ENCODE data around the gene ST3GAL4.

The ST3GAL4 gene

GRCh38 chr11:126408901-126409619, 53.6 kb downstream of the ST3GAL4 start:
- TF ChIP-seq CTCF (IDR thresholded peaks at IDR 0.05; ENCODE audit: low read depth, low read length), result no peak
- Histone ChIP-seq H3K4me3 (ENCODE audit: low read depth, low read length) (no peak overlapping the region), H3K4me1 (no peaks in the 10 kb centered on the region), H3K9me3 (no peaks in the 10 kb centered on the region), H3K36me3 (peaks cover 3% of the 10 kb centered on the region; the same call in 1 of the 2 replicates), H3K27me3 (no peaks in the 10 kb centered on the region)
- DNase-seq, result no peak

GRCh38 chr11:126409620-126409985, 54.1 kb downstream of the ST3GAL4 start:
- Histone ChIP-seq H3K4me3 (ENCODE audit: low read depth, low read length) (no peak overlapping the region), H3K27me3 (no peaks in the 10 kb centered on the region), H3K36me3 (peaks cover 3% of the 10 kb centered on the region; the same call in 1 of the 2 replicates), H3K4me1 (no peaks in the 10 kb centered on the region), H3K9me3 (no peaks in the 10 kb centered on the region)
- no peak for DNase-seq
- TF ChIP-seq CTCF (IDR thresholded peaks at IDR 0.05; ENCODE audit: low read depth, low read length), result no peak

- TF ChIP-seq CTCF (IDR thresholded peaks at IDR 0.05; ENCODE audit: low read depth, low read length), result no peak
- Histone ChIP-seq H3K4me3 (ENCODE audit: low read depth, low read length) (no peak overlapping the region), H3K27me3 (no peaks in the 10 kb centered on the region), H3K36me3 (peaks cover 3% of the 10 kb centered on the region; the same call in 1 of the 2 replicates), H3K4me1 (no peaks in the 10 kb centered on the region), H3K9me3 (no peaks in the 10 kb centered on the region)
- DNase-seq, result no peak
Measured at GRCh38 chr11:126410649-126411048, 55.2 kb downstream of the ST3GAL4 start.

- Histone ChIP-seq H3K9me3 (no peaks in the 10 kb centered on the region), H3K4me3 (ENCODE audit: low read depth, low read length) (no peak overlapping the region), H3K36me3 (peaks cover 3% of the 10 kb centered on the region; the same call in 1 of the 2 replicates), H3K27me3 (no peaks in the 10 kb centered on the region), H3K4me1 (peaks cover 4% of the 10 kb centered on the region; the same call in 1 of the 2 replicates)
- DNase-seq, result no peak
- no peak for TF ChIP-seq CTCF (IDR thresholded peaks at IDR 0.05; ENCODE audit: low read depth, low read length)
Measured at GRCh38 chr11:126411971-126412381, 56.5 kb downstream of the ST3GAL4 start.

- TF ChIP-seq CTCF (IDR thresholded peaks at IDR 0.05; ENCODE audit: low read depth, low read length), result no peak
- peaks cover 3% of the 10 kb centered on the region; the same call in 1 of the 2 replicates for H3K36me3 ChIP-seq
- DNase-seq, result no peak
- no peaks in the 10 kb centered on the region for H3K9me3 ChIP-seq
- H3K27me3 ChIP-seq, result no peaks in the 10 kb centered on the region
- H3K4me1 ChIP-seq, result peaks cover 4% of the 10 kb centered on the region; the same call in 1 of the 2 replicates
- no peak overlapping the region for H3K4me3 ChIP-seq (ENCODE audit: low read depth, low read length)
Measured at GRCh38 chr11:126413426-126413825, 57.9 kb downstream of the ST3GAL4 start.

GRCh38 chr11:126413843-126414405, 58.4 kb downstream of the ST3GAL4 start:
- H3K9me3 ChIP-seq, result no peaks in the 10 kb centered on the region
- peaks cover 3% of the 10 kb centered on the region; the same call in 1 of the 2 replicates for H3K36me3 ChIP-seq
- H3K4me3 ChIP-seq (ENCODE audit: low read depth, low read length), result no peak overlapping the region
- DNase-seq, result no peak
- H3K4me1 ChIP-seq, result peaks cover 4% of the 10 kb centered on the region; the same call in 1 of the 2 replicates
- no peak for TF ChIP-seq CTCF (IDR thresholded peaks at IDR 0.05; ENCODE audit: low read depth, low read length)
- no peaks in the 10 kb centered on the region for H3K27me3 ChIP-seq

All from BE2C (cell line).